ENCODE results near the gene MTIF3. TPM values are rescaled to one million over a fixed set of nuclear protein-coding genes. Genes with fewer than 3 reads are reported as not detected.

MTIF3 gene
- total RNA-seq, 1 experiment from 2014 or later: 37.1 TPM

DNA sequence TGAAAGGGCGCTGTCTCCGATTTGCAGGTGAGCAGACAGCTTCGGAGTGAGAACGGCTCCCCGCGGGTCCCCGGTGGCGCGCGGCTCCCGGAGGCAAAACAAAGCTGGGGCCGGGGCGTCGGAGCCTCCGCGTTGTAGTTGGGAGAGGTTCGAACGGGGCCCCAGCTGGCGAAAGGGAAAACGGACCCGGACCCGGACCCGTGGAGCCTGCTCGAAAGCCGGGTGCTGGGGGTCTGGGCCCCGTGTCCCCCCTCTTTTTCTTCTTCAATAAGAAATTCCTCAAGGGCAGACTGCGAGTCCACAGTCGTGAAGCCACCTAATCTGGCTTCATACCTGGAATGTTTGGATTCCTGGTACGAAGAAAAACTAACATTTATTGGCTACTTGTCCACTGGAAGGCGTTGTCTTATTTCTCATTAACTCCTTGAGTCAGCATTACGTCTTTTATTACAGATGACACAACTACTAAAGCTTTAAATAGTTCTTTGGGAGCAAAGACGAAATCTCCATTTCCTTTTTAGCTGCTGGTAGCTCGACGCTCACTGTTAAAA, 632 bp upstream of the MTIF3 start:
- no peaks in the 10 kb centered on the region for H3K36me3 ChIP-seq (ENCODE audit: insufficient read depth, low read length, poor library complexity, severe bottlenecking)
- H3K4me1 ChIP-seq (ENCODE audit: insufficient read depth, low read length, poor library complexity, severe bottlenecking): no peaks in the 10 kb centered on the region
- no TSS peak for BruUV-seq (replicated peaks)
- H3K9me3 ChIP-seq (ENCODE audit: low read depth, low read length, poor library complexity, severe bottlenecking): no peaks in the 10 kb centered on the region
- DNase-seq (ENCODE audit: low spot score): peak; percentile 29
- H3K4me3 ChIP-seq (ENCODE audit: low read depth, low read length, poor library complexity, severe bottlenecking): peak overlapping the region; percentile 67
- TF ChIP-seq, protein P1, sequence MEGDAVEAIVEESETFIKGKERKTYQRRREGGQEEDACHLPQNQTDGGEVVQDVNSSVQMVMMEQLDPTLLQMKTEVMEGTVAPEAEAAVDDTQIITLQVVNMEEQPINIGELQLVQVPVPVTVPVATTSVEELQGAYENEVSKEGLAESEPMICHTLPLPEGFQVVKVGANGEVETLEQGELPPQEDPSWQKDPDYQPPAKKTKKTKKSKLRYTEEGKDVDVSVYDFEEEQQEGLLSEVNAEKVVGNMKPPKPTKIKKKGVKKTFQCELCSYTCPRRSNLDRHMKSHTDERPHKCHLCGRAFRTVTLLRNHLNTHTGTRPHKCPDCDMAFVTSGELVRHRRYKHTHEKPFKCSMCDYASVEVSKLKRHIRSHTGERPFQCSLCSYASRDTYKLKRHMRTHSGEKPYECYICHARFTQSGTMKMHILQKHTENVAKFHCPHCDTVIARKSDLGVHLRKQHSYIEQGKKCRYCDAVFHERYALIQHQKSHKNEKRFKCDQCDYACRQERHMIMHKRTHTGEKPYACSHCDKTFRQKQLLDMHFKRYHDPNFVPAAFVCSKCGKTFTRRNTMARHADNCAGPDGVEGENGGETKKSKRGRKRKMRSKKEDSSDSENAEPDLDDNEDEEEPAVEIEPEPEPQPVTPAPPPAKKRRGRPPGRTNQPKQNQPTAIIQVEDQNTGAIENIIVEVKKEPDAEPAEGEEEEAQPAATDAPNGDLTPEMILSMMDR (conservative IDR thresholded peaks at IDR 0.05; ENCODE audit: low read depth, low read length): no peak
- no peak for TF ChIP-seq EZH2 (IDR thresholded peaks at IDR 0.05; ENCODE audit: borderline replicate concordance, low read depth, low read length, poor library complexity, severe bottlenecking)
- intact Hi-C loops (cut with micrococcal nuclease; ENCODE audit: unreplicated experiment): no loop called here
- ChIA-PET CTCF (no interaction called here), POLR2A (ENCODE audit: low non-redundant PET) (no interaction called here)
- H3K27me3 ChIP-seq (replicated peaks; ENCODE audit: insufficient read depth, low read depth, low read length, poor library complexity): no peaks in the 10 kb centered on the region
- peak overlapping the region; percentile 96 for H3K27ac ChIP-seq (ENCODE audit: low read depth, low read length, poor library complexity, severe bottlenecking)

DNA sequence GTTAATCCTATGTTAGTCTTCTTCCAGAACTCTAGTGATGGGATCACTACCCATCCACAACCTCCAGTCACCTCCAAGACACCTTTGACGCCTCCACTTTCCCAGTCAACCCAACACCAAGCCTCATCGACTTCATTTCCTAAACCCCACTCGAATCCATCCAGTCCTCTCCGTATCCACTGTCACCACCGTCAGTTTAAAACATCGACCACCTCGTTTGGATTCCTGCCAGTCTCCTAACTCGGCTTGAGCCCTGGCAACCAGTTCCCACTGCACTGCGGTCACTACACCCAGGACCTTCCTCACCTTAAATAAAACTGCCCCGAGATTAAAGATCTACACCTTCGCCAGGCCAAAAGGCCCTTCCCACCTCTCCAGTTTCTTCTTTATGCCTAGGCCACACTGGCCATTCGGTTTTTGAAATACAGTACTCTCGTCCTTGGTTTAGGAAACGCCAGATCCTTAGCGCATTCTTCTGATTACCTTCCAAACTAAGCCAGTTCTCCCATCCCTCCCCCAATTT, 1.2 kb downstream of the MTIF3 start:
- Histone ChIP-seq H3K4me3 (ENCODE audit: low read depth, low read length, poor library complexity, severe bottlenecking) (peak overlapping the region; percentile 67), H3K4me1 (ENCODE audit: insufficient read depth, low read length, poor library complexity, severe bottlenecking) (no peaks in the 10 kb centered on the region), H3K36me3 (ENCODE audit: insufficient read depth, low read length, poor library complexity, severe bottlenecking) (no peaks in the 10 kb centered on the region), H3K27me3 (replicated peaks; ENCODE audit: insufficient read depth, low read depth, low read length, poor library complexity) (no peaks in the 10 kb centered on the region), H3K27ac (ENCODE audit: low read depth, low read length, poor library complexity, severe bottlenecking) (peak overlapping the region; percentile 96), H3K9me3 (ENCODE audit: low read depth, low read length, poor library complexity, severe bottlenecking) (no peaks in the 10 kb centered on the region)
- BruUV-seq (replicated peaks): TSS peak; percentile 68
- DNase-seq (ENCODE audit: low spot score): no peak
- no peak for TF ChIP-seq EZH2 (IDR thresholded peaks at IDR 0.05; ENCODE audit: borderline replicate concordance, low read depth, low read length, poor library complexity, severe bottlenecking)
- TF ChIP-seq, protein P1 (conservative IDR thresholded peaks at IDR 0.05; ENCODE audit: low read depth, low read length): no peak
- intact Hi-C loops (cut with micrococcal nuclease; ENCODE audit: unreplicated experiment): no loop called here
- ChIA-PET CTCF (no interaction called here), POLR2A (ENCODE audit: low non-redundant PET) (no interaction called here)

DNA sequence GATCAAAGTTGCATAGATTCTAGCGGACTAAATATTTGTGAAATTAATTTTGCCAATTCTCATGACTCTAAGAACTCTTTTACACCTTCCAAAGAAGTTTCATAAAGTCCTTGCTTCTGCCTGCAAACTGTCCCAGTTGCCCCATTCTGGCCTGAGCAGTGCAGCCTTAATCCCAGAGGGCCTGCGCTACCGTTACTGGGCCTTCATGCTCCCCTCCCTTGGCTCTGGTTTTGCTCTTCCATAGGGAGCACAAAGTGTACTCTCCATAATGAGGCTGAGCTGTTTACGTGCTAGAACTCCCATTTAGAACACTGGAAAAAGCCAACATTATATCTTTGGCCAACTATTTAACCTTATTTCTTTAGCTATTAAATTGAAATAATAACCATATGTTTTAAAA, 2.1 kb downstream of the MTIF3 start:
- Histone ChIP-seq H3K4me3 (ENCODE audit: low read depth, low read length, poor library complexity, severe bottlenecking) (no peak overlapping the region), H3K27ac (ENCODE audit: low read depth, low read length, poor library complexity, severe bottlenecking) (no peak overlapping the region), H3K9me3 (ENCODE audit: low read depth, low read length, poor library complexity, severe bottlenecking) (no peaks in the 10 kb centered on the region), H3K4me1 (ENCODE audit: insufficient read depth, low read length, poor library complexity, severe bottlenecking) (no peaks in the 10 kb centered on the region), H3K36me3 (ENCODE audit: insufficient read depth, low read length, poor library complexity, severe bottlenecking) (no peaks in the 10 kb centered on the region), H3K27me3 (replicated peaks; ENCODE audit: insufficient read depth, low read depth, low read length, poor library complexity) (no peaks in the 10 kb centered on the region)
- no peak for TF ChIP-seq EZH2 (IDR thresholded peaks at IDR 0.05; ENCODE audit: borderline replicate concordance, low read depth, low read length, poor library complexity, severe bottlenecking)
- TF ChIP-seq, protein P1 (conservative IDR thresholded peaks at IDR 0.05; ENCODE audit: low read depth, low read length): no peak
- ChIA-PET POLR2A (ENCODE audit: low non-redundant PET) (no interaction called here), CTCF (no interaction called here)
- no peak for DNase-seq (ENCODE audit: low spot score)
- BruUV-seq (replicated peaks): no TSS peak
- intact Hi-C loops (cut with micrococcal nuclease; ENCODE audit: unreplicated experiment): no loop called here
